Left hindlimb (tissue), 1 donor: ENCODE results near the gene WT1.

Source experiments
- DNase-seq: peaks from one replicate; pipeline ENCODE4 v3.0.0-alpha.2; 2018

WT1 gene

GRCh38 chr11:32420937-32421901 lies 14.1 kb downstream of the WT1 start:
- no peak for DNase-seq

GRCh38 chr11:32420139-32420538 lies 15.2 kb downstream of the WT1 start:
- DNase-seq: no peak

- DNase-seq: no peak
Measured at GRCh38 chr11:32418836-32419235, 16.5 kb downstream of the WT1 start.

GRCh38 chr11:32417806-32418205 lies 17.5 kb downstream of the WT1 start:
- DNase-seq: no peak

GRCh38 chr11:32416301-32416700 lies 19.0 kb downstream of the WT1 start:
- no peak for DNase-seq

GRCh38 chr11:32414925-32415324 lies 20.4 kb downstream of the WT1 start:
- no peak for DNase-seq

GRCh38 chr11:32411942-32412615 lies 23.3 kb downstream of the WT1 start:
- DNase-seq: no peak

GRCh38 chr11:32405592-32405991 lies 29.7 kb downstream of the WT1 start:
- DNase-seq: no peak

- no peak for DNase-seq
Measured at GRCh38 chr11:32402836-32403235, 32.5 kb downstream of the WT1 start.

GRCh38 chr11:32400670-32401369 lies 34.5 kb downstream of the WT1 start:
- DNase-seq: no peak

- no peak for DNase-seq
Measured at GRCh38 chr11:32400196-32400595, 35.1 kb downstream of the WT1 start.

- no peak for DNase-seq
Measured at GRCh38 chr11:32396991-32397390, 38.3 kb downstream of the WT1 start.

GRCh38 chr11:32396331-32396730 lies 39.0 kb downstream of the WT1 start:
- no peak for DNase-seq

GRCh38 chr11:32395127-32395526 lies 40.2 kb downstream of the WT1 start:
- DNase-seq: no peak

- no peak for DNase-seq
Measured at GRCh38 chr11:32392840-32393239, 42.5 kb downstream of the WT1 start.

- DNase-seq: no peak
Measured at GRCh38 chr11:32391956-32392553, 43.3 kb downstream of the WT1 start.

GRCh38 chr11:32391479-32391878 lies 43.9 kb downstream of the WT1 start:
- no peak for DNase-seq

GRCh38 chr11:32390712-32391111 lies 44.6 kb downstream of the WT1 start:
- no peak for DNase-seq

- no peak for DNase-seq
Measured at GRCh38 chr11:32388871-32389770, 46.2 kb downstream of the WT1 start.

GRCh38 chr11:32388365-32388764 lies 47.0 kb downstream of the WT1 start:
- DNase-seq: no peak

GRCh38 chr11:32387411-32387810 lies 47.9 kb downstream of the WT1 start:
- no peak for DNase-seq

- no peak for DNase-seq
Measured at GRCh38 chr11:32386770-32387377, 48.5 kb downstream of the WT1 start.
